Measurements from ENCODE around the gene CHCHD5. TPM values are rescaled to one million over a fixed set of nuclear protein-coding genes. Genes with fewer than 3 reads are reported as not detected.
"Not testable (repeated sequence)": the region's sequence is repeated elsewhere in the genome, so short reads cannot be mapped to it uniquely, and the experiment has no call there.

CHCHD5 gene, protein sequence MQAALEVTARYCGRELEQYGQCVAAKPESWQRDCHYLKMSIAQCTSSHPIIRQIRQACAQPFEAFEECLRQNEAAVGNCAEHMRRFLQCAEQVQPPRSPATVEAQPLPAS
- 24.7 and 36.1 TPM in 2 replicates for total RNA-seq (2014; rRNA removed; shearing (Covaris generic))

DNA sequence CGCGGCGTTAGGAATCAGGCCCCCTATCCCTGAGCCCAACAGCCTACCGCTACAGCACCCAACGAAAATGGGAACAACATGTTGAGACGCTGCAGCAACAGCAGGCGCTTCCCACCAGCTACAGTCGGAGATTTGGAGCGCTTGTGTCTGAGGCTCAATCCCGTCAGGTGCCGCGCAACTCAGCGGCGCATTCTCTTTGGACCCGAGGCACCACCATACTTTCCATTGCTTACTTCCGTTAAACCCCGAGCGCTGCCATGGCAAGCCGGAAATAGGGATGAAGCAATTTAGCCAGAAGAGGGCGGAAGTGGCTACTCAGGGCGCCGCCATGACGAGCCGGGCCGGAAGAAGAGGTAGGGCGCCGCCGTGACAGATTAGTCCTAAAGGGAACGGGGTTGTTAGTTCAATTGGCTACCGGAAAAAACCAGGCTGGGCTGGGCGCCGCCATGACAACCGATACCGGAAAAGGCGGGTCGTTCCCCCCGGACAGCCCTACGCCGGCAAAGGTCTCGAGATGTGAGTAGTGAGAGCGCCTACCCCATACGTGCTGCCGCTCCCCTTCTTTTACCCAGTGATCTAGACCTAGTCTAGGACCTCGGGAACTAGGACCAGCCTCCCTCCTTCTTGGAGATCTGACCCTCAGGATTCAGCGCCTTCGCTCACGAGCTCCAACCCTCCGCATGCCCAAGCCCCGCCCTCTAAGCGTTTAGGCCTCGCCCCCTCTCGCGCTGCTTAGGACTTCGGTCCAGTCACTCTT is at the start of gene CHCHD5:
Gene CHCHD5 (plus strand): TSS at position 476 of the 757 bp plus-strand sequence. CDS start 39 bp downstream, at position 515.
- DNase-seq (ENCODE audit: low spot score), result peak; percentile 92

DNA sequence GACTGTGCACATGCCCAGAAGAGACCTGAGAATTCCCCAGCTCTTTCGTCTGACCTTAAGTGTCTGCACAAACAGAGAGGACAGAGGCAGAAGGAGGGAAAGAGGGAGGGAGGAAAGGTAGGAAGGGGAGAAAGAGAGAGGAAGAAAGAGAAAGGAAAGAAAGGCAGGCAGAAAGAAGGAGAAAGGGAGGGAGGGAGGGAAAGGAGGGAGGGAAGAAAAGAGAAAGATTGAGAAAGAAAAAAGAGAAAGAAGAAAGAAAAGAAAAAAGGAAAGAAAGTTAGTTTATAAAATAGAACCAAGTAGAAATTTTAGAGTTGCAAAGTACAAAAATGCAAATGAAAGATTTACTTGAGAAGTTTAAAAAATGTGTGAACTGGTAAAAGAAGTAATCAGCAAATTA is 49.6 kb upstream of the CHCHD5 start:
- no peak for DNase-seq (ENCODE audit: low spot score)

DNA sequence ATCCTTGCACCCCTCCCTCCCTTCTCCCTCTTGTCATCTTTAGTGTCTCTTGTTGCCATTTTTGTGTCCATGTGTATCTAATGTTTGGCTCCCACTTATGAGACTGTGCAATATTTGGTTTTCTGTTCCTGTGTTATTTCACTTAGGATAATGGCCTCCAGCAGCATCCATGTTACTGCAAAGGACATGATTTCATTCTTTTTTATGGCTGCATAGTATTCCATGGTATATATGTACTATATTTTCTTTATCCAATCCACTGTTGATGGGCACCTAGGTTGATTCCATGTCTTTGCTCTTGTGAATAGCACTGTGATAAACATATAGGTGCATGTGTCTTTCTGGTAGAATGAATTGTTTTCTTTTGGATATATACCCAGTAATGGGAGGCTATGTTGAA is 47.7 kb upstream of the CHCHD5 start:
- not testable (repeated sequence) for DNase-seq (ENCODE audit: low spot score)

DNA sequence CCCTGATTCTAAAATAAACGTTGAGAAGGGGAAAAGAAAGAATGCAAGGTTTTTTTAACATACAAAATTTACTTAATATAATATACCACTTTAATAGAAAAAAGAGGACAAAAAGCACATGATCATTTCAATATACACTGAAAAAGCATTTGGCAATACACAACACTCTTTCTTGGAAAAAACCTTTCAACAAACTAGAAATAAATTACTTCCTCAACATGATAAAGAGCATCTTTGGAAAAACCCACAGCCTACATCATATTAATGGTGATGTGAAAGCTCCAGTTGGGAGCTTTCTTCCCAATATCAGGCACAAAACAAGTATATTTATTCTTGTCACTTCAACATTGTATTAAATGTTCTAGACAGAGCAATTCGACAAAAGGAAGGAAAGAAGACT is 45.1 kb upstream of the CHCHD5 start:
- no peak for DNase-seq (ENCODE audit: low spot score)

DNA sequence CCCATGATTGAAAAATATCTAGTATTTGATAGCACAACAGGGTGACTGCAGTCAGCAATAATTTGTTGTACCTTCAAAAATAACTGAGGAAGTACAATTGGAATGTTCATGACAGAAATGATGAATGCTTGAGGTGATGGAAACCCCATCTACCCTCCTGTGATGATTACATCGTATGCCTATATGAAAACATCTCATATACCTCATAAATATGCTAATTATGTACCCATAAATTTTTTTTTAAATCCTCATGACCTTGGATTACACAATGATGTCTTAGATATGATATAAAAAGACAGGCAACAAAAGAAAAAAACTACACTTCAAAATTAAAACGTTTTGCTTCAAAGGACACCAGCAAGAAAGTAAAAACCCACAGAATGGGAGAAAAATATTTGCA is 43.5 kb upstream of the CHCHD5 start:
- DNase-seq (ENCODE audit: low spot score), result no peak

DNA sequence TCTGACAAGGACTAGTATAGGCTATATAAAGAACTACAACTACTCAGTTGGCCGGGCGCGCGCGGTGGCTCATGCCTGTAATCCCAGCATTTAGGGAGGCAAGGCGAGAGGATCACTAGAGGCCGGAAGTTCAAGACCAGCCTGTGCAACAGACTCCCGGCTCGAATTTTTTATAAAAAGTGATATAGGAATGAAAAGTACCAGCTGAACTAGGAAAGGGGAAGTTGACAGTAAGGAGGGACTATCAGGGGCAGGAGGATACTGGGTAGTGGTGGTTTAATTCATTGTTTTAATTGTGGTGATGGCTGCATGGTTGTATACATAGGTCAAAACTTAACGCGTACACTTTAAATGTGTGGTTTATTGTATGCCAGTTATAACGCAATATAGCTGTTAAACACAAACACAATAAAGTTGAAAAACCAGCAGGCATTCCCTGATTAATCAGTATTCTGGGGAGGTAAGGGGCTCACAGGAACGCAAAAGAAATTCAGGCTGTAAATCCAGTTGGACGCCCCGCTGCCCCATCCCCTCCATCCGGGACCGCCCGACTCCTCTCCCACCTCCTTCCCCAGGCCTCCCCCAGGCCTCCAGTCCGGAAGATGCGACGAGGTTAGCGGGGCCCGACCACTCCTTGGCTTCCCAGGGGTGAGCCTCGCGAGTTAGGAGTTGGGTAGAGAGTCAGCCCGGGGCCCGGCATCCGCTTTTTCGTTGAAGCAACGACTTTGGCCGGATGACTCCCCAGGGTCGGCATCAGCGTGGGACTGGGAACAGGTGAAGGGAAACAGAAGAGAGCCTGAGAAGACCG is 42.9 kb upstream of the CHCHD5 start:
- DNase-seq (ENCODE audit: low spot score), result peak; percentile 5

DNA sequence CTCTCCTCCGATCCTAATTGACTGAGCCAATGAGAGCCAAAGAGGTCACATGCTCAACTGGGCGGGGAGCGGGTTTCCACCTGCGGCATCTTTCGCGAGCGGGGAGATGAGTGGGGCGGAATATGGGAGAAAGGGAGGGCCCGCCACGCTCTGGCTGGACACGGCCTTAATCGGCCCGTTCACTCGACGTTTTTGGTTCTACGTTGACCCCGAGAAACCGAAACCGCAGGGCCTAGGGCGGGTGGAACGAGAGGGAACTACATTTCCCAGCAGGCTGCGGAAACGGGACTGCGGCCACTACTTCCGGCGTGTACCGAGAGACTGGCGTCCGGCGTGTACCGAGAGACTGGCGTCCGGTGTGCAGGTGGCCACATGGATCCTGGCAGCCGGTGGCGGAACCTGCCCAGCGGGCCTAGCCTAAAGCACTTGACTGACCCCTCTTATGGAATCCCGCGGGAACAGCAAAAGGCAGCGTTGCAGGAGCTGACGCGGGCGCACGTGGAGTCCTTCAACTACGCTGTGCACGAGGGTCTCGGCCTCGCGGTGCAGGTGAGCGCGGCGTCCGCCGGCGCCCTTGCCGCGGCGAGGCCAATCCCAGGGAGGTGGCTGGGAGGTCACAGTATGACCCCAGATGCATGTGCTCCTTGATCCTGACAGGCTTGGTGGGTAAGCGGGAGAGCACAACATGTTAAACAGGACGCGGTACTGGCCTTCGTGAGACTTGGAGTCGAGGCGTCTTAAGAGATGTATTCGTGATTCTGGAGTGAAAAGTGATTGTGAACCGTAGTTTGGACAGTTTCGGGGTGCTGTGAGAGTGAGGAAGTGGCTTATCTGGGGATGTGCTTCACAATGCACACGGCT is 42.1 kb upstream of the CHCHD5 start, which contains the start of gene POLR1B:
Gene POLR1B (plus strand): TSS at position 343 of the 861 bp plus-strand sequence. CDS start 30 bp downstream, at position 373.
- peak; percentile 90 for DNase-seq (ENCODE audit: low spot score)

DNA sequence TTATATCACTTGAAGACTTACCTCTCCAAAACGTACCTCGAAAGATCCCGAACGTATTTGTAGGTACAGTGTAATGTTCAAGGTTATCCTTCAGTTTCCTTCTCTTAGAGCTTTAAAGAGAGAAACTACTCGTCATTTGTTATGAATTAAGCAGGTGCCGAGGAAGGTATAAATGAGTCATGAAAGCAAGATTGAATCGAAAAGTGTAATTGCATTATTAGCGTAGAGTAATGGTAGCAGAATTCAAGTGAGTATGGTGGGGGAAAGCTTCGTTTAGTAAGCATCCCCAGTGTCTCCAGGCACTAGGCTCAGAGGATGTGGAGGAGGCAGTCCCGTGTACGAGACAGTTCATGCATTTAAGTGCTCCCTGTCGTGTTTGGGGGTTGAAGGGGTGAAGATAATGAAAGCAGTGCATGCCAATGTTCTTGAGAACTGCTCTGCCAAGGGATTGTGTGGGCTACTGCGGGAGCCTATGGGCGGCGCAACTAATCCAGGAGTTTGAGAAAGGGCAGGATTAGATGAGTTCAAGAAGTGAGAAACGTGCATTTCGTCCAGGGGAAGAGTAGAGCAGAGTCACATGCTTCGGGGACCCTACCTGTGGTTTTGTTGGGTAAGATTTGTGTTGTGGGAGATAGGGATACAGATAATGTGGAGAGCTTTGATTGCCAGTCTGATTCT is 41.3 kb upstream of the CHCHD5 start:
- peak; percentile 58 for DNase-seq (ENCODE audit: low spot score)

DNA sequence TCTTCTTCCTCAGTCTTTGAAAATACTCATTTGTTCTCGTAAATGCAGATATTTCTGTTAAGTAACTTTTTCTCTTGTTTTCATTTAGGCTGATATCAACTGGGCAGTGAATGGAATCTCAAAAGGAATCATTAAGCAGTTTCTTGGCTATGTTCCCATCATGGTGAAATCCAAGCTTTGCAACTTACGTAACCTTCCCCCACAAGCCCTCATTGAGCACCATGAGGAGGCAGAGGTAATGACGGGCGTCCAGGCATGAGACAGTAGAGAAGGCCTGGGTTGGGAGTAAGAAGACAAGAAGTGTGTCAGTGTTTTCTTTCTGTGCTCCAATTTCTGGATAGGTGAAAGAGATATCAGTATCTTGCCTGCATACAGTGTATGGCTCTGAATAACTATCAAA is 37.1 kb upstream of the CHCHD5 start:
- no peak for DNase-seq (ENCODE audit: low spot score)

DNA sequence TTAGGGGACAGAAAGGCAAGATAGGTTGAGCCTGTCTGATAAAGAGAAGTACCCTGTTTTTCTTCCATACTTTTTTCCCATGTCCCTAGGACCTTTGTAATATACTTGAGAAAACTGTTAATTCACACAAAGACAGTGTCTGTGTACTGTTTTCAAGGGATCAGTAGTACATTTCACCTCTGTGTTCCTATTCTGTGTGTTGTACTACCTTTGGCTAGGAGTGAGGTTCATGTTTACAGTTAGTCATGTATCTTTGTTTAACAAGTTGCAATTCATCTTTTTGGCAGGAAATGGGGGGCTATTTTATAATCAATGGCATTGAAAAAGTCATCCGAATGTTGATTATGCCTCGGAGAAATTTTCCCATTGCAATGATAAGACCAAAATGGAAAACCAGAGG is 35.4 kb upstream of the CHCHD5 start:
- no peak for DNase-seq (ENCODE audit: low spot score)

DNA sequence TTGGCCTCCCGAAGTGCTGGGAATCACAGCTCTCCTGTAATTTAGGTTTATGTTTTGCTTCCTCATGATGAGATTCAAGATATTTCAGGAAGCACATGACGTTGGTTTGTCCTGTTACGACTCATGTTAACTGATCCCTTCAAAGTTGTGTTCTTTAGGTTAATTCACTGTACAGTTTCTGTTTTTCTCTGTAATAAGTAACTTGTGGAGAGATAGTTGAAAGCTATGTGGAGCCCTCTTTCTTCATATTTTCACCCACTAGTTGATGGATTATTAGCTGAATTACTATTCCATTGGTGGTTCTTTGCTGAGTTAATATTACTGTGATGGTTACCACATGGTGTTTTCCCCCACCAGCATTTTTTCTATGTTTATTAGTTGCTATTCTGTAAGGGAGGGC is 18.3 kb upstream of the CHCHD5 start:
- DNase-seq (ENCODE audit: low spot score), result no peak

DNA sequence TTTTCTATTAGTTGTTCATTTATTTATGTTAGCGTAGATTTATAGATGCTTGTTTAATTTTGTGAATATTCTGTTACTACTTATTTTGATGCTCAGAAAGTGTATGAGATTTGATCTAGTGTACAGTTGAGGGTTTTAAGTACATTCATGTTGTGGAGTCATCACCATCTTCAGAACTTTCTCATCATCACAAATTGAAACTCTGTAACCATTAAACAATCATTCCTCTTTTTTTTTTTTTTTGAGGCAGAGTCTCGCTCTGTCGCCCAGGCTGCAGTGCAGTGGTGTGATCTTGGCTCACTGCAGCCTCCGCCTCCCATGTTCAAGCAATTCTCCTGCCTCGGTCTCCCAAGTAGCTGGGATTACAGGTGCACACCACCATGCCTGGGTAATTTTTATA is 17.9 kb upstream of the CHCHD5 start:
- not testable (repeated sequence) for DNase-seq (ENCODE audit: low spot score)

DNA sequence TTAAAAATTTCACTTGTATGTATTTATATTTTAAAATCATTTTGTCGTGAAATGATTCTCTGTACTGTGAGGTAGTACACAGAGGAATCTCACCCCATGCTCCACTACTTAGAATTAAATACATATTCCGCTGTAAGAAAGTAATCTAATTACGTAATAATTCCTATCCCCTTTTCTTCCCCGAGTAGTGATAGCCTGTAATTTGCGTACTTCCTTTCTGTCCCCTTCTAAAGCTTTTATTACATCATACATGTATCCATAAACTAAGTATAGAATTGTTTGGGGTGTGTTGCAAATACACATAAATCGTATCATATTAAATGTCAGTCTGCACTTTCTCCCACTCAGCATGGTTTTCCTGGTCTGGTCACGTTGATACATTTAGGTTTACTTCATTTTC is 12.4 kb upstream of the CHCHD5 start:
- DNase-seq (ENCODE audit: low spot score), result no peak

DNA sequence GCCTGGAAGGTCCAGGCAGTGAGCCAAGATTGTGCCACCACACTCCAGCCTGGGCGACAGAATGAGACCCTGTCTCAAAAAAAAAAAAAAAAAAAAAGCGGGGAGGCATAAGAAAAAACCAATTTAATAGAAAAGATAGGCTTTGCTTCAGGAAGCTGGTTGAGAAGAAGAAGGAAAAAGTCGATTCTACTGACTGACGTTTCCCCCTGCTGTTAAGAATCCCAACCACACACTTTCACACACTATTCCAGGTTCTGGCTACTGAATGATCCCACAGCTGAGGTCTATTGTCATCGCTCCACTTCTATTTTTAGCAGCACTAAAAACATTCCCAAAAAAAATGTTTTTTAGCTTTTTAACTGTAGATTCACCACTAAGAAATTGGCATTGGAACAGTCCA is 6.7 kb upstream of the CHCHD5 start:
- DNase-seq (ENCODE audit: low spot score), result no peak

DNA sequence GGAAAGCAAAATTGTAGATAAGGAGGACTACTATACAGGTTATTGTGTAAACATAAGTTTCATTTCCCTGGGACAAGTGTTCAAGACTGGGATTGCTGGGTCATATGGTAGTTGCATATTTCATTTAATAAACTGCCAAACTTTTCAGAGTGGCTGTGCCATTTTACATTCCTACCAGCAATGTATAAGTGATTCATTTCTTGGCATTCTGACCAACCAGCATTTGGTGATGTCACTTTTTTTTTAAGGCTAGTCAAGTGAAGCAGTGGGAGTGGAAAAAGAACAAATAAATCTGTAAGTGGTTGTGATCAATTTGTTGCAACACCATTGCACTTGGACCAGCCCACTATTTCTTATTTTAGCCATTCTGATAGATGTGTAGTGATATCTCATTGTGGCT is 5.2 kb upstream of the CHCHD5 start:
- DNase-seq (ENCODE audit: low spot score), result no peak

DNA sequence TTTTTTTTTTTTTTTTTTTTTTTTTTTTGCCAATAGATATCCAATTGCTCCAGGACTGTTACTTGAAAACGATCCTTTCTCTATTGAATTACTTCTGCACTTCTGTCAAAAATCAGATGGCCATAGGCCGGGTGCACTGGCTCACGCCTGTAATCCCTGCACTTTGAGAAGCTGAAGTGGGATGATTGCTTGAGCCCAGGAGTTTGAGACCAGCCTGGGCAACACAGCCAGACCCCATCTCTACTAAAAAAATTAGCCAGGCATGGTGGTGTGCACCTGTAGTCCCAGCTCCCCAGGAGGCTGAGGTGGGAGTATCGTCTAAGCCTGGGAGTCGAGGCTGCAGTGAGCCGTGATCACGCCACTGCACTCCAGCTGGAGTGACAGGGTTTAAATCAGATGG is 4.3 kb upstream of the CHCHD5 start:
- DNase-seq (ENCODE audit: low spot score), result no peak

DNA sequence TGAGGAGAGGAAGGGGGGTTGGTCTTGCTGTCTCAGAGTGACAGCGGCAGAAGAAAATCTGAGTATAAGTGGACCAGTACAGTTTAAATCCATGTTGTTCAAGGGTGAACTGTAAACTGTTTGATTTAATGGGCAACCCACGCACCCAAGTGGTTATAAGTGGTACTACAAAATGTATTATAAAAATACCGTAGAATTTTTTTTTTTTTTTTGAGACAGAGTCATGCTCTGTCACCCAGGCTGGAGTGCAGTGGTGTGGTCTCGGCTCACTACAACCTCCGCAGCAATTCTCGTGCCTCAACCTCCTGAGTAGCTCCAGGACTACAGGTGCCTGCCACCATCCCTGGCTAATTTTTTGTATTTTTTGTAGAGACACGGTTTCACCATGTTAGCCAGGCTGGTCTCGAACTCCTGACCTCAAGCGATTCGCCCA is 2.1 kb upstream of the CHCHD5 start:
- DNase-seq (ENCODE audit: low spot score), result peak; percentile 77

DNA sequence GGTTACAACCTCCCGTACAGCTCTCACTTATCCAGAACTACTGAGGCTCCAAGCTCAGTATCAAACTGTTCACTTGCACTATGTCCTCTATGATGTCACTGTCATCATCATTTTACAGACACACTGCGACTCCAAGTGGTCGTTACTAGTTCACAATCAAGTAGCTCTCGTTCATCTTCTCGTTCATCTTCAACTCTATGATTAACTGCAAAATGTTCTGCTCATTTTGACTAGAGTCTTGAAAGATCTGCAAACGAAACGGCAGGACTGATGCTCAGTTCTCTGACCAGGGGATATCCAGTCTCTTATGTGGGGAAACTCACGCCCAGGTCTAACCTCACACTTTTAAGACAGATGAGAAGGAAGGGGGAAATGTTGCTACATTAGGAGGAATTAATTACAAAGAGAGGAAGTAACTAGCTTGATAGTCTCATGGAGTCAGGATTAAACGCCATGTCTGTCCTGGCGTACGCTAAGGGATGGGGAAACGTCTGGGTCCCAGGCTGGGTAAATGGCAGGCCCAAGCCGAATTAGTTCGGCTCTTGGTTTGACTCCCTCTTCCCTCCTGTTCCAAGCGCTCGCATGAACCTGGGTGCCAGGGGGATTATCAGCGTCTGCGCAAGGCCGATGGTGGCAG is 794 bp upstream of the CHCHD5 start:
- peak; percentile 22 for DNase-seq (ENCODE audit: low spot score)

DNA sequence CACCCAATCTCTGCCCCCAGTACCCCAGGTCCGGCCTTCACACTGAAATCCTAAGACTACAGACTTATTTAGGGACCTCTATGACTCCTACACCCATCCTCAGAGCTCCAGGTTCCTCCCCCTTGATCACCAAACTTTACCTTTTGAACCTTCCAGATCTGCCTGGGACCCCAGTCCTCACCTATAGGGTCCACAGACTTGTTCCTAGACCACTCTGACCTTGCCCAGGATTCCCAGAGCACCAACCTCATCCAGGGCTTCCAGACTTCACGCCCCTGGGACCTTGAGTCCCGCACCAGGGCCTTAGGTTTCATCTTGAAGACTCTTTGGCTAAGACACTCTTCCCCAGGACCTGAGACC is 462 bp downstream of the CHCHD5 start:
- DNase-seq (ENCODE audit: low spot score), result no peak

DNA sequence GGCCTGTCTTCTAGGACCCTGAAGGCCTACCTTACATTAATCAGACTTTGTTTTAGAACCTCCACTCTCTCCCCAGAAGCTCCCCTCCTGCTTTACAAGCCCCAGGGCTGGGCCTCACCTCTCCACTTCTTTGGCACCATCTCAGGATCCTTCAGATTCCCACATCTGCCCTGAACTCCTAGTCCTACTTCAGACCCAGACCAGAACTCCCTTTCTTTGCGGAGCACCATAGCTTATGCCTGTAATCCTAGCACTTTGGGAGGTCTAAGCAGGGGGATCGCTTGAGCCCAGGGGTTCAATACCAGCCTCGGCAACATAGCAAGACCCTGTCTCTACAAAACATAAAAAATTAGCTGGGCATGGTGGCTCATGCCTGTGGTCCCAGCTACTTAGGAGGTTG is 991 bp downstream of the CHCHD5 start:
- no peak for DNase-seq (ENCODE audit: low spot score)

Measured in HT-29 (cell line).